HG03442 (cell line): Measurements from ENCODE around the gene STK25.
"Not testable (repeated sequence)": the region's sequence is repeated elsewhere in the genome, so short reads cannot be mapped to it uniquely, and the experiment has no call there.

Experiments used
- ATAC-seq: cut with Tn5 transposase; IDR thresholded peaks from one replicate; pipeline ENCODE4 v1.9.1; 2021; ENCODE audit warnings: mild to moderate bottlenecking, moderate library complexity; ENCODE audit not compliant: unreplicated experiment

Gene STK25

DNA sequence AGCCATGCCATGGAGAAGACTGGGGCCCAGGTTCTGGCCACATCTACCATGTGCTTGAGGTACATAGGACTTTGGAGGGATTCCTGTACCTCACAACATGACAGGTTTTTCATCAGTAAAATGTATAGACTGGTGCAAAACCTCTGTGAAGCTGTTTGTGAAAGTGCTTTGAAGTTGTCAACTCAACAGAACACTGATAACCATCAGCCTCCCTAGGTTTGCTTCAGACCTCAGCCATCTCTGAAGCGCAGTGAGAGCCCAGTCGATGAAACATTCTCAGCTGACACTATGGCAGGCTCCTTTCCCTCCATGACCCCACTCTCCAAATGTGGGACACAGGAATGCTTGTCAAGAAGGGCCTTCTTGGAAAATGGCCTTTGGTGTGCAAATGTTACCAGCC is 38.6 kb downstream of the STK25 start:
- ATAC-seq, result no peak

DNA sequence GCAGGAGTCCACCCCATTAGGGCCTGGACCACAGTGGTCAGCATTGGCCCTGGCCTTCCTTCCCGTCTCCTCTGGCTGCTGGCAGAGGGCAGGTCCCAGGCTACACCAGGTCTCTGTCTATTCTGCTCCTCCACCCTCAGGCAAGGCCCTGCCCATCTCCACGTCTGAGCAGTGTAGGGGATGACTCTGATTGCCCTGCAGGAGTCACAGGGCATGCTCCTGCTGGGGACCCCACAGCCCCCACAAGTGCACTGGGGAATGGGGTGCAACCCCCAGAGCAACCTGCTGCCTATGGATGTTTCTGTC is 40.0 kb downstream of the STK25 start:
- ATAC-seq, result no peak

DNA sequence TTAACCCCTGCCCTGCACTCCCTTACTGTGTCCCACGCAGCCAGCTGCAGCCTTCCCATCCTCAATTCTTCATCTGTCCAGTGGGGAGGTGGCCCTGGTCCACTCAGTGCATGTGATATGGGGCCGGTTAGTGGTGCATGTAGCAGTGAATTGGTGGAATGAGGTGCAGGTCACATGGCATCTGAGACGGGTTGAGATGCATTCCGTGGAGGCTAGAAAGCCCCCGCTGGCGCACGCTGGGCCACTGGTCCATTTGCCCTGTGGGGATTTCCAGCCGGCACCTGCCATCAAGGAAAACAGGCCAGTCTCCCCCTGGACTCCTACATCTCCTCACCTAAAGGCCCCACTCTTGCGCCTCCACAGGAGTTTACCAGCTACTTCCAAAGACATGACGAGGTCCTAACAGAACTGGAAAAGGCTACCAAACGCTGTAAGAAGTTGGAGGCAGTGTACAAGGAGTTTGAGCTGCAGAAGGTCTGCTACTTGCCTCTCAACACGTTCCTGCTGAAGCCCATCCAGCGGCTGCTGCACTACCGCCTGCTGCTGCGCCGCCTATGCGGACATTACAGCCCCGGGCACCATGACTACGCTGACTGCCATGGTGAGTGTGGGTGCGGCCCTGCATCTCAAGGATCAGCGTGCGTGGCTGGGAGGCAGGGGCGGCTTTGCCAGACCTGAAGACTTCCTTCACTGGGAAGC is 40.5 kb downstream of the STK25 start:
- ATAC-seq, result no peak

DNA sequence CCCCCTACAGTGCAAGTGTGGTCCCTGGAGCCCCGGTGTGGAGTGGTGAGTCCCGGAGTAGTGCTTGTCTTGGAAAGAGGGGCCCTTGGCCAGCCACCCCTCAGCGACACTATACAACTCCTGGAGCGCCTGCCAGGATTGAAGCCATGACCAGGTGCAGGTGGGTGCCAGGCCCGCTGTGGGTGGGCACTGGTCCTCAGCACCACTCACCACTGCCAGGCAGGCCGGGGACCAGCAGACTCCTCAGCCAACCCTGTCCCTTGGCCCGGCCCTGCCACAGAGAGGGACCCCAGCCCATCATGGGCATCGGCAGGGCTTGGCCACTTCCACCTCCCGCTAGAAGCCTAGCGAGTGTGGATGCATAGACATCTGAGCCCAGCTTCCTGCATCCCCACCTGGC is 42.2 kb downstream of the STK25 start:
- ATAC-seq, result no peak

- no peak for ATAC-seq
These were observed 42.8 kb downstream of the STK25 start for GRCh38 chr2:241465543-241465942.

GRCh38 chr2:241463276-241464135 is 44.9 kb downstream of the STK25 start:
- no peak for ATAC-seq

GRCh38 chr2:241461693-241462677 is 46.4 kb downstream of the STK25 start:
- ATAC-seq, result no peak

GRCh38 chr2:241460631-241461030 is 47.8 kb downstream of the STK25 start:
- no peak for ATAC-seq

GRCh38 chr2:241459520-241459919 is 48.9 kb downstream of the STK25 start:
- ATAC-seq, result no peak

DNA sequence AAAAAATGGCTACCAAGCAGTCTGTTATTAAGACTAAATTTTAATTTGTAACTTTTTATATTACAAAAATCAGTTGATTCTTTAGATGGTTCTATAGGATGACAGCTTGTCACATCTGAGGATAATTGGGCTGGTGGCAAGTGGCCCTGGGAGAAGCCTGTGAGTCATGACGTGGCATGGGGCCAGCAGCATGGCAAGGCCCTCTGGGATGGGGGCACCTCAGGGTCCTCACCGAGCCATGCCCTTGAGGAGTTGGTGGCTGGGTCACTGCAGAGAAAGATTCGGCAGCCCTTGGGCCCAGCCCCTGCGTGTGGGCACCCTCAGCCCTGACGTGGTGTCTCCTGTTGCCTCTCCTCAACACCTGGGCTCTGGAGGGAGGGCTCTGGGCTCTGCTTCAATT is 49.7 kb downstream of the STK25 start:
- no peak for ATAC-seq

DNA sequence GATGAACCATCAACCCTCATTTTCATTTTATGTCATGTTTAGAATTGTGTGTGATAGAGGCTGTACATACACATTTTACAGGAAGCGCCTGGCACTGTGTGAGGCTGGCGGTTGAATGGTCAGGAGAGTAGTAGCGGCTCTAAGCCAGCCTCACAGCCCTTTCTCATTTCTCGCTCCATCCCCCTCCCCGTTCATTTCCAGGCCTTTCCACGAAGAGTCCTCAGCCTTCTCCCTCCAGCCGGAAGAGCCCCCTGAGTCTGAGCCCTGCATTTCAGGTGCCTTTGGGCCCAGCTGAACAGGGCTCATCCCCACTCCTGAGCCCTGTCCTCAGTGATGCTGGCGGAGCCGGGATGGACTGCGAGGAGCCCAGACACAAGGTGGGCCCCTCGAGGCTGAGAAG is 51.8 kb downstream of the STK25 start:
- ATAC-seq, result no peak

- ATAC-seq, result no peak
These were observed 53.4 kb downstream of the STK25 start for GRCh38 chr2:241454837-241455485.

GRCh38 chr2:241453919-241454318 is 54.5 kb downstream of the STK25 start:
- ATAC-seq, result not testable (repeated sequence)

- no peak for ATAC-seq
These were observed 56.4 kb downstream of the STK25 start for GRCh38 chr2:241451840-241452506.

- ATAC-seq, result not testable (repeated sequence)
These were observed 58.3 kb downstream of the STK25 start for GRCh38 chr2:241450092-241450491.

DNA sequence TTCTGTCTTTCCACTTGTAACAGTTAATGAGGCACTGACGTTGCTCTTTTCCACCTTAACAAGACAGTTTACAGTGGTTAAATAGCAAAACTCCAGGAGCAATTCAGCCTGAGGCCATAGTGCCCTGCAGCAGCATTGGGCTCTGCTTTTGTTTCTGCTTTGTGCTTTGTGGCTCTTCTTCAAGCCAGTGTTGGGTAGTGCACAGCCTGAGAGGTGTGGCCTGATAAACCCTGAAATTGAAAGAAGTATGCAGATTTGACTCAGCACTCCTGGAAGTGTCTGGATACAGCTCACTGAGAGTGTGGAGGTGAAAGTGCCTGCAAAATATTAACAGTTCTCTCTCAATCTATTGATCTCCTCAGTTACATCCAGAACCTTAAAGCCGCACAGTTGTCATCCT is 63.0 kb downstream of the STK25 start:
- no peak for ATAC-seq

- peak; percentile 72 for ATAC-seq
These were observed 64.7 kb downstream of the STK25 start for GRCh38 chr2:241443486-241444223.
